Neuronal stem cell (in vitro differentiated cells): ENCODE data around the gene PDE7B.

ENCODE experiments used
- DNase-seq: peaks from one replicate; pipeline ENCODE4 v3.0.0-alpha.2; 2013; ENCODE audit warnings: low spot score
- H2AFZ ChIP-seq: one replicate; pipeline ENCODE4 v1.6.1; 2013; ENCODE audit warnings: mild to moderate bottlenecking, low read length, inconsistent platforms
- H2AK5ac ChIP-seq: 2 replicates; pipeline ENCODE4 v1.6.1; 2013; ENCODE audit warnings: low read depth, mild to moderate bottlenecking, inconsistent platforms, low read length, moderate library complexity, mixed read lengths
- H2BK120ac ChIP-seq: 2 replicates; pipeline ENCODE4 v1.6.1; 2013; ENCODE audit warnings: low read depth, mild to moderate bottlenecking, inconsistent platforms, low read length, moderate library complexity, mixed read lengths
- H2BK12ac ChIP-seq: one replicate; pipeline ENCODE4 v1.6.1; 2013; ENCODE audit warnings: low read length, inconsistent platforms
- H2BK15ac ChIP-seq: 2 replicates; pipeline ENCODE4 v1.6.1; 2013; ENCODE audit warnings: mild to moderate bottlenecking, low read length, inconsistent platforms, mixed read lengths
- H2BK5ac ChIP-seq: one replicate; pipeline ENCODE4 v1.6.1; 2013; ENCODE audit warnings: inconsistent platforms, mild to moderate bottlenecking, low read length, moderate library complexity
- H3K14ac ChIP-seq: one replicate; pipeline ENCODE4 v1.6.1; 2013; ENCODE audit warnings: low read length, inconsistent platforms
- H3K18ac ChIP-seq: 2 replicates; pipeline ENCODE4 v1.6.1; 2013; ENCODE audit warnings: low read length, inconsistent platforms
- H3K23ac ChIP-seq: 2 replicates; pipeline ENCODE4 v1.6.1; 2013; ENCODE audit warnings: low read depth, mild to moderate bottlenecking, mixed read lengths, low read length, inconsistent platforms; ENCODE audit not compliant: poor library complexity
- H3K27ac ChIP-seq: replicated peaks from 3 replicates; pipeline ENCODE4 v1.5.1; 2013; ENCODE audit warnings: low read length, inconsistent platforms
- H3K27me3 ChIP-seq, 3 experiments: 2 replicates each; pipeline ENCODE4 v1.6.1; 2013; ENCODE audit warnings: low read length in 3 of 3, mild to moderate bottlenecking in 2 of 3, inconsistent platforms in 1 of 3, low read depth in 1 of 3, mixed read lengths in 1 of 3, moderate library complexity in 1 of 3; ENCODE audit not compliant: control insufficient read depth in 3 of 3, insufficient read depth in 3 of 3
- H3K36me3 ChIP-seq, 2 donors: replicated peaks in 1 of 2; 2 replicates each; pipeline ENCODE4 v1.6.1; 2013; ENCODE audit warnings: low read length in 2 of 2; ENCODE audit not compliant: control insufficient read depth in 2 of 2, insufficient read depth in 2 of 2
- H3K4ac ChIP-seq: 2 replicates; pipeline ENCODE4 v1.6.1; 2013; ENCODE audit warnings: inconsistent platforms, mild to moderate bottlenecking, low read length, moderate library complexity
- H3K4me1 ChIP-seq, 2 donors: 1 replicate in 1 of 2; 2 replicates in 1 of 2; pipeline ENCODE4 v1.6.1; 2013; ENCODE audit warnings: low read length in 2 of 2, low read depth in 1 of 2; ENCODE audit not compliant: control insufficient read depth in 2 of 2, insufficient read depth in 1 of 2
- H3K4me2 ChIP-seq: one replicate; pipeline ENCODE4 v1.6.1; 2013; ENCODE audit warnings: mild to moderate bottlenecking, low read length, inconsistent platforms; ENCODE audit not compliant: insufficient read depth, poor library complexity, severe bottlenecking
- H3K4me3 ChIP-seq, 2 donors: 2 replicates each; pipeline ENCODE4 v1.5.1; 2013; ENCODE audit warnings: low read length in 2 of 2, mild to moderate bottlenecking in 2 of 2, inconsistent platforms in 1 of 2, moderate library complexity in 1 of 2
- H3K79me1 ChIP-seq: one replicate; pipeline ENCODE4 v1.6.1; 2013; ENCODE audit warnings: low read depth, mild to moderate bottlenecking, inconsistent platforms, low read length, moderate library complexity
- H3K9ac ChIP-seq: one replicate; pipeline ENCODE4 v1.6.1; 2013; ENCODE audit warnings: mild to moderate bottlenecking, low read depth, low read length, inconsistent platforms; ENCODE audit not compliant: poor library complexity
- H3K9me3 ChIP-seq, 2 donors: replicated peaks in 1 of 2; 2 replicates each; pipeline versions ENCODE3 to v1.6.1; 2013; ENCODE audit warnings: low read length in 2 of 2, mild to moderate bottlenecking in 2 of 2, inconsistent platforms in 1 of 2, low read depth in 1 of 2, mixed read lengths in 1 of 2, moderate library complexity in 1 of 2; ENCODE audit not compliant: control insufficient read depth in 2 of 2, insufficient read depth in 1 of 2
- H4K8ac ChIP-seq: one replicate; pipeline ENCODE4 v1.6.1; 2013; ENCODE audit warnings: low read depth, mild to moderate bottlenecking, inconsistent platforms, low read length, moderate library complexity
- H4K91ac ChIP-seq: one replicate; pipeline ENCODE4 v1.6.1; 2013; ENCODE audit warnings: low read length, low read depth, mild to moderate bottlenecking, inconsistent platforms; ENCODE audit not compliant: poor library complexity
- WGBS, 2 donors: extraction: QIAGEN DNeasy Blood & Tissue Kit; methylation state at CpG; one replicate each; pipeline ENCODE4 v1.1.7; 2013; ENCODE audit warnings: missing lambda C conversion rate in 2 of 2, mixed read lengths in 1 of 2; ENCODE audit not compliant: insufficient read length in 2 of 2, insufficient replicate concordance in 1 of 2; ENCODE audit errors: extremely low coverage in 2 of 2; 5-methylcytosine and 5-hydroxymethylcytosine counted together

Gene PDE7B

GRCh38 chr6:136035378-136036070 is 184.0 kb downstream of the PDE7B start:
- Histone ChIP-seq H3K18ac (no peak overlapping the region), H3K9ac (no peak overlapping the region), H3K36me3 (no peaks in the 10 kb centered on the region), H3K4me2 (no peak overlapping the region), H2BK5ac (no peak overlapping the region), H2AFZ (no peak overlapping the region), H3K4me1 (peaks cover 12% of the 10 kb centered on the region in 2 donors), H4K91ac (no peak overlapping the region), H2BK15ac (no peak overlapping the region), H3K79me1 (no peaks in the 10 kb centered on the region), H3K23ac (no peak overlapping the region), H2BK12ac (no peak overlapping the region), H2BK120ac (no peak overlapping the region), H3K27ac (no peak overlapping the region), H3K9me3 (peaks cover 0 to 2% of the 10 kb centered on the region in 2 donors), H4K8ac (no peak overlapping the region), H3K27me3 (no peaks in the 10 kb centered on the region), H2AK5ac (no peak overlapping the region), H3K4me3 (no peak overlapping the region), H3K14ac (no peak overlapping the region), H3K4ac (no peak overlapping the region)
- no CpG with 5 or more reads among the region's 4 CpGs for WGBS, 2 donors
- DNase-seq, result no peak

- no peaks in the 10 kb centered on the region for H3K27me3 ChIP-seq
- peaks cover 0 to 2% of the 10 kb centered on the region in 2 donors for H3K9me3 ChIP-seq
- H3K4ac ChIP-seq, result no peak overlapping the region
- no peak overlapping the region for H4K91ac ChIP-seq
- H3K4me1 ChIP-seq, result peaks cover 12% of the 10 kb centered on the region in 2 donors
- no peak overlapping the region for H2BK15ac ChIP-seq
- no peak overlapping the region for H2AK5ac ChIP-seq
- no peak overlapping the region for H3K14ac ChIP-seq
- H3K18ac ChIP-seq, result no peak overlapping the region
- WGBS, 2 donors, result no CpG with 5 or more reads among the region's 2 CpGs
- H2BK120ac ChIP-seq, result no peak overlapping the region
- H3K36me3 ChIP-seq, result no peaks in the 10 kb centered on the region
- no peak overlapping the region for H2BK12ac ChIP-seq
- H4K8ac ChIP-seq, result no peak overlapping the region
- no peak overlapping the region for H3K4me3 ChIP-seq
- H3K79me1 ChIP-seq, result no peaks in the 10 kb centered on the region
- no peak overlapping the region for H3K27ac ChIP-seq
- H3K9ac ChIP-seq, result no peak overlapping the region
- no peak for DNase-seq
- no peak overlapping the region for H3K23ac ChIP-seq
- H3K4me2 ChIP-seq, result no peak overlapping the region
- H2AFZ ChIP-seq, result no peak overlapping the region
- no peak overlapping the region for H2BK5ac ChIP-seq
Measured at GRCh38 chr6:136036071-136036380, 184.5 kb downstream of the PDE7B start.

- Histone ChIP-seq H3K4me1 (peaks cover 12% of the 10 kb centered on the region in 2 donors), H2BK120ac (no peak overlapping the region), H3K27ac (no peak overlapping the region), H4K8ac (no peak overlapping the region), H3K79me1 (no peaks in the 10 kb centered on the region), H2BK12ac (no peak overlapping the region), H3K9ac (no peak overlapping the region), H3K18ac (no peak overlapping the region), H3K27me3 (no peaks in the 10 kb centered on the region), H2AFZ (no peak overlapping the region), H3K4me2 (no peak overlapping the region), H3K23ac (no peak overlapping the region), H2BK15ac (no peak overlapping the region), H3K9me3 (peaks cover 0 to 2% of the 10 kb centered on the region in 2 donors), H3K36me3 (no peaks in the 10 kb centered on the region), H2AK5ac (no peak overlapping the region), H4K91ac (no peak overlapping the region), H3K4me3 (no peak overlapping the region), H3K4ac (no peak overlapping the region), H2BK5ac (no peak overlapping the region), H3K14ac (no peak overlapping the region)
- DNase-seq, result no peak
- no CpG with 5 or more reads among the region's 4 CpGs for WGBS, 2 donors
Measured at GRCh38 chr6:136036601-136037000, 185.1 kb downstream of the PDE7B start.

- no peak overlapping the region for H3K14ac ChIP-seq
- no peak overlapping the region for H3K4me2 ChIP-seq
- no peak overlapping the region for H2BK120ac ChIP-seq
- WGBS, 2 donors, result no CpG with 5 or more reads among the region's 8 CpGs
- no peak overlapping the region for H2BK5ac ChIP-seq
- no peak overlapping the region for H3K27ac ChIP-seq
- H3K36me3 ChIP-seq, result no peaks in the 10 kb centered on the region
- peak overlapping the region; percentile 52 for H2AFZ ChIP-seq
- H2BK15ac ChIP-seq, result no peak overlapping the region
- no peak overlapping the region for H3K4me3 ChIP-seq
- no peak overlapping the region for H2BK12ac ChIP-seq
- H3K23ac ChIP-seq, result no peak overlapping the region
- no peak overlapping the region for H2AK5ac ChIP-seq
- no peaks in the 10 kb centered on the region for H3K27me3 ChIP-seq
- H3K4me1 ChIP-seq, result peaks cover 12% of the 10 kb centered on the region in 2 donors
- no peak overlapping the region for H3K9ac ChIP-seq
- H3K4ac ChIP-seq, result no peak overlapping the region
- DNase-seq, result peak; percentile 4
- H3K18ac ChIP-seq, result peak overlapping the region; percentile 63
- peaks cover 0 to 2% of the 10 kb centered on the region in 2 donors for H3K9me3 ChIP-seq
- no peak overlapping the region for H4K8ac ChIP-seq
- no peaks in the 10 kb centered on the region for H3K79me1 ChIP-seq
- no peak overlapping the region for H4K91ac ChIP-seq
Measured at GRCh38 chr6:136037242-136037875, 185.9 kb downstream of the PDE7B start.
